DMS79 treated with DMSO at 0.1 percent for 48 hours (cell line): ENCODE data around the gene SLC14A1.
"Not testable (repeated sequence)": the region's sequence is repeated elsewhere in the genome, so short reads cannot be mapped to it uniquely, and the experiment has no call there.

ENCODE experiments used
- DNase-seq: peaks from one replicate; lab custom pipeline; 2025; lab: John Stamatoyannopoulos, UW

SLC14A1 gene

GRCh38 chr18:45757644-45758043 is 33.7 kb downstream of the SLC14A1 start:
- not testable (repeated sequence) for DNase-seq

GRCh38 chr18:45760462-45761036 is 36.6 kb downstream of the SLC14A1 start:
- peak; percentile 59 for DNase-seq

- DNase-seq = no peak
These were observed 37.6 kb downstream of the SLC14A1 start for GRCh38 chr18:45761512-45762114.

GRCh38 chr18:45764000-45764686 is 40.2 kb downstream of the SLC14A1 start:
- no peak for DNase-seq

GRCh38 chr18:45765796-45766195 is 41.8 kb downstream of the SLC14A1 start:
- no peak for DNase-seq

- DNase-seq = no peak
These were observed 47.9 kb downstream of the SLC14A1 start for GRCh38 chr18:45771587-45772480.

GRCh38 chr18:45774065-45774521 is 50.1 kb downstream of the SLC14A1 start:
- no peak for DNase-seq

GRCh38 chr18:45775241-45775676 is 51.3 kb downstream of the SLC14A1 start:
- peak; percentile 78 for DNase-seq

GRCh38 chr18:45775743-45776142 is 51.8 kb downstream of the SLC14A1 start:
- DNase-seq = no peak

GRCh38 chr18:45777393-45777792 is 53.4 kb downstream of the SLC14A1 start:
- DNase-seq = no peak

GRCh38 chr18:45780568-45780967 is 56.6 kb downstream of the SLC14A1 start:
- peak; percentile 29 for DNase-seq

GRCh38 chr18:45782662-45783061 is 58.7 kb downstream of the SLC14A1 start:
- DNase-seq = no peak

GRCh38 chr18:45783097-45784075 is 59.4 kb downstream of the SLC14A1 start:
- no peak for DNase-seq

- no peak for DNase-seq
These were observed 61.2 kb downstream of the SLC14A1 start for GRCh38 chr18:45785134-45785533.

- DNase-seq = no peak
These were observed 63.0 kb downstream of the SLC14A1 start for GRCh38 chr18:45786941-45787340.

- no peak for DNase-seq
These were observed 63.4 kb downstream of the SLC14A1 start for GRCh38 chr18:45787346-45787745.

GRCh38 chr18:45788861-45789260 is 64.9 kb downstream of the SLC14A1 start:
- DNase-seq = no peak

- DNase-seq = no peak
These were observed 68.7 kb downstream of the SLC14A1 start for GRCh38 chr18:45792506-45793263.

GRCh38 chr18:45793264-45793965 is 69.4 kb downstream of the SLC14A1 start:
- no peak for DNase-seq
